Neutrophil (primary cell): Measurements from ENCODE around the gene FAM83E.

Experiments
- H3K27ac ChIP-seq: fragments of 200-600 bp; sonication (generic); 2 replicates; pipeline ENCODE4 v1.5.1; 2016; ENCODE audit warnings: mild to moderate bottlenecking, moderate library complexity
- H3K27me3 ChIP-seq: fragments of 200-600 bp; sonication (generic); 2 replicates; pipeline ENCODE4 v1.6.0; 2016; ENCODE audit warnings: mild to moderate bottlenecking
- H3K36me3 ChIP-seq: fragments of 200-600 bp; sonication (generic); 2 replicates; pipeline ENCODE4 v1.5.1; 2017
- H3K4me1 ChIP-seq, 2 experiments: fragments of 200-600 bp in 1 of 2; sonication (generic) in 1 of 2; 1 replicate in 1 of 2; 2 replicates in 1 of 2; pipeline versions ENCODE4 v1.5.1 to v1.6.1; 2013 to 2016; ENCODE audit warnings: low read depth in 1 of 2, low read length in 1 of 2, mild to moderate bottlenecking in 1 of 2, moderate library complexity in 1 of 2; ENCODE audit not compliant: control insufficient read depth in 1 of 2, insufficient read depth in 1 of 2
- H3K4me3 ChIP-seq, 2 experiments: fragments of 200-600 bp in 1 of 2; sonication (generic) in 1 of 2; 1 replicate in 1 of 2; 2 replicates in 1 of 2; pipeline ENCODE4 v1.5.1; 2013 to 2016; ENCODE audit warnings: low read depth in 1 of 2, low read length in 1 of 2, mild to moderate bottlenecking in 1 of 2, moderate library complexity in 1 of 2
- H3K9me3 ChIP-seq: fragments of 200-600 bp; sonication (generic); 2 replicates; pipeline ENCODE4 v1.5.1; 2016
- CTCF ChIP-seq: fragments of 200-600 bp; sonication (generic); IDR thresholded peaks from 2 replicates; pipeline ENCODE4 v1.5.1; 2016; ENCODE audit warnings: antibody characterized with exemption

The FAM83E gene

GRCh38 chr19:48631225-48631624 is 16.3 kb upstream of the FAM83E start:
- Histone ChIP-seq H3K27me3 (no peaks in the 10 kb centered on the region), H3K27ac (peak overlapping the region; percentile 74), H3K36me3 (peaks cover 54% of the 10 kb centered on the region), H3K4me3 (no peak overlapping the region), H3K4me1 (peaks cover 44 to 48% of the 10 kb centered on the region in 2 experiments), H3K9me3 (no peaks in the 10 kb centered on the region)
- TF ChIP-seq CTCF = no peak

- Histone ChIP-seq H3K27ac (peak overlapping the region; percentile 74), H3K36me3 (peaks cover 54% of the 10 kb centered on the region), H3K4me3 (peak overlapping the region in 1 of 2 experiments; percentile 24), H3K4me1 (peaks cover 37 to 42% of the 10 kb centered on the region in 2 experiments), H3K27me3 (no peaks in the 10 kb centered on the region), H3K9me3 (no peaks in the 10 kb centered on the region)
- no peak for TF ChIP-seq CTCF
Observed at GRCh38 chr19:48630296-48631063, 15.6 kb upstream of the FAM83E start.

- Histone ChIP-seq H3K4me3 (no peak overlapping the region), H3K27ac (no peak overlapping the region), H3K9me3 (no peaks in the 10 kb centered on the region), H3K36me3 (peaks cover 54% of the 10 kb centered on the region), H3K27me3 (no peaks in the 10 kb centered on the region), H3K4me1 (peaks cover 31 to 35% of the 10 kb centered on the region in 2 experiments)
- no peak for TF ChIP-seq CTCF
Observed at GRCh38 chr19:48629599-48630295, 14.9 kb upstream of the FAM83E start.

- Histone ChIP-seq H3K4me1 (peaks cover 30 to 34% of the 10 kb centered on the region in 2 experiments), H3K4me3 (no peak overlapping the region), H3K36me3 (peaks cover 54% of the 10 kb centered on the region), H3K9me3 (no peaks in the 10 kb centered on the region), H3K27me3 (no peaks in the 10 kb centered on the region), H3K27ac (no peak overlapping the region)
- no peak for TF ChIP-seq CTCF
Observed at GRCh38 chr19:48629297-48629598, 14.4 kb upstream of the FAM83E start.

GRCh38 chr19:48628486-48629296 is 13.8 kb upstream of the FAM83E start:
- H3K4me1 ChIP-seq = peaks cover 28 to 34% of the 10 kb centered on the region in 2 experiments
- H3K27me3 ChIP-seq = no peaks in the 10 kb centered on the region
- no peak overlapping the region for H3K4me3 ChIP-seq
- no peak overlapping the region for H3K27ac ChIP-seq
- no peak for TF ChIP-seq CTCF
- peaks cover 54% of the 10 kb centered on the region for H3K36me3 ChIP-seq
- H3K9me3 ChIP-seq = no peaks in the 10 kb centered on the region
